H1 (cell line): Measurements from ENCODE around the gene EPSTI1. TPM values are rescaled to one million over a fixed set of nuclear protein-coding genes. Genes with fewer than 3 reads are reported as not detected.

Experiments used
- CTCF ChIA-PET: fragments of 300-600 bp; sonication (Branson Sonifier 250); formaldehyde crosslinking; loops from one replicate; lab custom pipeline; 2021; ENCODE audit not compliant: partially characterized antibody; lab: Charles Lee
- POLR2A ChIA-PET: fragments of 300-600 bp; sonication (Branson Sonifier 250); formaldehyde crosslinking; loops from one replicate; lab custom pipeline; 2021; ENCODE audit warnings: inconsistent platforms; ENCODE audit not compliant: partially characterized antibody; lab: Charles Lee
- DNase-seq, 2 experiments: peaks; one replicate each; pipeline versions ENCODE4 v3.0.0 to v3.0.0-alpha.2; 2010 to 2022; ENCODE audit warnings: low spot score in 2 of 2, low read depth in 1 of 2, mixed read lengths in 1 of 2
- FAIRE-seq: peaks from 2 replicates; lab custom pipeline; 2011; peaks lifted over from hg19 to GRCh38; lab: Jason Lieb, UNC
- H2AFZ ChIP-seq: 2 replicates; pipeline ENCODE4 v1.8.1; 2012; ENCODE audit warnings: low read length, inconsistent platforms
- H2AK5ac ChIP-seq: 2 replicates; pipeline ENCODE4 v1.6.1; 2013; ENCODE audit warnings: low read depth, low read length
- H2BK120ac ChIP-seq: replicated peaks from 2 replicates; pipeline ENCODE3; 2013; ENCODE audit warnings: low read depth, low read length, inconsistent platforms
- H2BK12ac ChIP-seq: 2 replicates; pipeline ENCODE4 v1.6.1; 2013; ENCODE audit warnings: low read depth, low read length
- H2BK15ac ChIP-seq: 2 replicates; pipeline ENCODE4 v1.6.1; 2013; ENCODE audit warnings: low read length
- H2BK20ac ChIP-seq: 2 replicates; pipeline ENCODE4 v1.6.1; 2013; ENCODE audit warnings: low read length
- H2BK5ac ChIP-seq: 2 replicates; pipeline ENCODE4 v1.6.1; 2013; ENCODE audit warnings: low read depth, low read length
- H3K14ac ChIP-seq: 2 replicates; pipeline ENCODE4 v1.6.1; 2013; ENCODE audit warnings: inconsistent platforms; ENCODE audit not compliant: insufficient read length
- H3K18ac ChIP-seq: 2 replicates; pipeline ENCODE4 v1.6.1; 2013; ENCODE audit warnings: low read length; ENCODE audit errors: extremely low read depth
- H3K23ac ChIP-seq: 2 replicates; pipeline ENCODE4 v1.6.1; 2013; ENCODE audit warnings: inconsistent platforms; ENCODE audit not compliant: insufficient read length
- H3K23me2 ChIP-seq: 2 replicates; pipeline ENCODE4 v1.6.1; 2013; ENCODE audit warnings: low read depth, low read length
- H3K27ac ChIP-seq: 2 replicates; pipeline ENCODE4 v1.6.1; 2011; ENCODE audit warnings: low read depth, low read length, inconsistent platforms
- H3K27me3 ChIP-seq, 4 experiments: replicated peaks in 1 of 4; 1 replicate in 1 of 4; 2 replicates in 3 of 4; pipeline versions ENCODE4 v1.6.1 to v1.8.1; 2011 to 2013; ENCODE audit warnings: low read length in 3 of 4, mild to moderate bottlenecking in 3 of 4, inconsistent platforms in 2 of 4, mixed read lengths in 2 of 4, moderate library complexity in 1 of 4; ENCODE audit not compliant: control insufficient read depth in 3 of 4, insufficient read depth in 3 of 4; ENCODE audit errors: extremely low read depth in 1 of 4
- H3K36me3 ChIP-seq, 4 experiments: 2 replicates each; pipeline versions ENCODE4 v1.6.1 to v1.8.1; 2011 to 2013; ENCODE audit warnings: mild to moderate bottlenecking in 4 of 4, low read length in 3 of 4, moderate library complexity in 2 of 4, control low read depth in 1 of 4, inconsistent platforms in 1 of 4; ENCODE audit not compliant: insufficient read depth in 4 of 4, control insufficient read depth in 2 of 4
- H3K4ac ChIP-seq: replicated peaks from 2 replicates; pipeline ENCODE3; 2013; ENCODE audit warnings: low read length, low read depth, mixed read lengths, inconsistent platforms; ENCODE audit not compliant: insufficient read length
- H3K4me1 ChIP-seq, 4 experiments: replicated peaks in 1 of 4; 1 replicate in 1 of 4; 2 replicates in 3 of 4; pipeline versions ENCODE4 v1.6.1 to v1.8.1; 2011 to 2013; ENCODE audit warnings: low read length in 3 of 4, inconsistent platforms in 2 of 4, mixed read lengths in 1 of 4; ENCODE audit not compliant: insufficient read depth in 4 of 4, control insufficient read depth in 3 of 4
- H3K4me2 ChIP-seq, 2 experiments: 2 replicates each; pipeline versions ENCODE4 v1.6.1 to v1.8.1; 2011 to 2013; ENCODE audit warnings: low read depth in 2 of 2, low read length in 2 of 2, control low read depth in 1 of 2, inconsistent platforms in 1 of 2, mild to moderate bottlenecking in 1 of 2; ENCODE audit not compliant: insufficient read depth in 1 of 2
- H3K4me3 ChIP-seq, 4 experiments: fragments of 200-600, 300-600 bp in 1 of 4; sonication (generic), shearing (Covaris generic), sonication (Bioruptor Twin) in 1 of 4; 2 replicates each; pipeline versions ENCODE4 v1.5.1 to v1.8.1; 2011 to 2016; ENCODE audit warnings: low read length in 4 of 4, low read depth in 3 of 4, control low read depth in 2 of 4, inconsistent platforms in 2 of 4, mild to moderate bottlenecking in 2 of 4, mixed read lengths in 1 of 4, moderate library complexity in 1 of 4; ENCODE audit not compliant: insufficient read depth in 2 of 4; ENCODE audit errors: extremely low read depth in 1 of 4
- H3K56ac ChIP-seq: replicated peaks from 2 replicates; pipeline ENCODE3; 2013; ENCODE audit warnings: low read depth, mild to moderate bottlenecking, mixed read lengths, low read length, inconsistent platforms; ENCODE audit not compliant: insufficient read length
- H3K79me1 ChIP-seq: 2 replicates; pipeline ENCODE4 v1.6.1; 2013; ENCODE audit warnings: low read depth, low read length, control low read depth
- H3K79me2 ChIP-seq, 2 experiments: 2 replicates each; pipeline versions ENCODE4 v1.6.1 to v1.8.1; 2012 to 2013; ENCODE audit warnings: low read length in 2 of 2, mild to moderate bottlenecking in 2 of 2, inconsistent platforms in 1 of 2; ENCODE audit not compliant: insufficient read depth in 2 of 2, control insufficient read depth in 1 of 2
- H3K9ac ChIP-seq, 4 experiments: replicated peaks in 1 of 4; 1 replicate in 1 of 4; 2 replicates in 3 of 4; pipeline versions ENCODE4 v1.6.1 to v1.8.1; 2011 to 2013; ENCODE audit warnings: low read depth in 3 of 4, low read length in 3 of 4, control low read depth in 2 of 4, mild to moderate bottlenecking in 2 of 4, moderate library complexity in 2 of 4, inconsistent platforms in 1 of 4; ENCODE audit errors: extremely low read depth in 1 of 4
- H3K9me3 ChIP-seq, 2 experiments: 2 replicates each; pipeline versions ENCODE4 v1.6.1 to v1.8.1; 2012 to 2013; ENCODE audit warnings: mild to moderate bottlenecking in 2 of 2, moderate library complexity in 2 of 2, control low read depth in 1 of 2, inconsistent platforms in 1 of 2, low read depth in 1 of 2, low read length in 1 of 2, mixed read lengths in 1 of 2; ENCODE audit not compliant: insufficient read depth in 2 of 2
- H4K20me1 ChIP-seq, 2 experiments: replicated peaks in 1 of 2; 2 replicates each; pipeline versions ENCODE3 to v1.8.1; 2011 to 2013; ENCODE audit warnings: inconsistent platforms in 2 of 2, low read length in 2 of 2, mild to moderate bottlenecking in 1 of 2; ENCODE audit not compliant: insufficient read depth in 2 of 2, control insufficient read depth in 1 of 2
- H4K5ac ChIP-seq: 2 replicates; pipeline ENCODE4 v1.6.1; 2013; ENCODE audit warnings: low read length, low read depth, mixed read lengths, inconsistent platforms; ENCODE audit not compliant: insufficient read length
- H4K8ac ChIP-seq: 2 replicates; pipeline ENCODE4 v1.8.0; 2013; ENCODE audit warnings: mild to moderate bottlenecking, moderate library complexity, low read length, inconsistent platforms; ENCODE audit not compliant: insufficient read depth; ENCODE audit errors: extremely low read depth
- H4K91ac ChIP-seq: replicated peaks from 2 replicates; pipeline ENCODE3; 2013; ENCODE audit warnings: low read length, mixed read lengths, inconsistent platforms; ENCODE audit not compliant: insufficient read length
- BCL11A ChIP-seq, 2 experiments: IDR thresholded peaks; one replicate each; pipeline ENCODE4 v1.6.1; 2011; ENCODE audit warnings: low read depth in 2 of 2, low read length in 2 of 2, mild to moderate bottlenecking in 2 of 2
- CHD1 ChIP-seq: IDR thresholded peaks from 2 replicates; pipeline ENCODE4 v1.6.1; 2012; ENCODE audit warnings: low read depth, low read length, improper control_type of control experiment
- CTCF ChIP-seq, 3 experiments: IDR thresholded peaks; 1 replicate in 2 of 3; 2 replicates in 1 of 3; pipeline versions ENCODE4 v1.5.1 to v1.6.1; 2011; ENCODE audit warnings: low read length in 3 of 3, mild to moderate bottlenecking in 3 of 3, inconsistent platforms in 2 of 3, low read depth in 1 of 3, moderate library complexity in 1 of 3; ENCODE audit not compliant: insufficient read depth in 1 of 3; ENCODE audit errors: control extremely low read depth in 1 of 3
- WGBS, 2 experiments: shearing (Covaris generic) in 1 of 2; methylation state at CpG; one replicate each; pipeline versions ENCODE4 v1.1.6 to v1.1.7; 2013 to 2015; ENCODE audit warnings: low lambda C conversion rate in 2 of 2, mixed read lengths in 2 of 2, inconsistent platforms in 1 of 2, low coverage in 1 of 2, missing lambda C conversion rate in 1 of 2; ENCODE audit not compliant: insufficient replicate concordance in 2 of 2, insufficient coverage in 1 of 2, insufficient read length in 1 of 2; ENCODE audit errors: extremely low coverage in 1 of 2, missing lambda C conversion rate in 1 of 2; 5-methylcytosine and 5-hydroxymethylcytosine counted together
- polyA plus RNA-seq, 7 experiments: library from polyadenylated mRNA; depleted of rRNA in 3 of 7; stranded (reverse) in 5 of 7; unstranded in 2 of 7; fragments of >200 nt in 5 of 7; fragments of 200-250 nt in 2 of 7; gene quantifications; 1 replicate in 5 of 7; 2 replicates in 1 of 7; 4 replicates in 1 of 7; pipeline versions ENCODE4 v1.2.1 to v1.2.3, GENCODE V29; 2011 to 2013; ENCODE audit warnings: missing spikeins in 2 of 7, mixed read lengths in 2 of 7
- total RNA-seq: library from RNA; stranded (reverse); fragmentation: NEBNext Ultra II Directional; extraction: Animal tissue kit (Norgen Biotek cat#: 25700); gene quantifications from 2 replicates; pipeline ENCODE4 v1.2.1, GENCODE V29; 2021

EPSTI1 gene
- total and polyA plus RNA-seq, 2 of the 8 experiments (the other 6 are each of a cell fraction or from before 2014, with no cell fraction given), result 0.23 to 0.37 TPM

GRCh38 chr13:42895776-42896175 lies 96.3 kb downstream of the EPSTI1 start:
- Histone ChIP-seq H3K4me2 (no peak overlapping the region), H2AK5ac (no peak overlapping the region), H4K8ac (no peak overlapping the region), H4K5ac (no peak overlapping the region), H3K56ac (no peak overlapping the region), H3K4me3 (no peak overlapping the region), H2BK120ac (no peak overlapping the region), H2AFZ (no peak overlapping the region), H3K9ac (no peak overlapping the region), H3K9me3 (no peaks in the 10 kb centered on the region), H2BK5ac (no peak overlapping the region), H3K14ac (no peak overlapping the region), H3K27ac (no peak overlapping the region), H3K23ac (no peak overlapping the region), H2BK15ac (no peak overlapping the region), H3K79me1 (no peaks in the 10 kb centered on the region), H2BK12ac (no peak overlapping the region), H2BK20ac (no peak overlapping the region), H3K36me3 (no peaks in the 10 kb centered on the region), H3K27me3 (no peaks in the 10 kb centered on the region), H3K4me1 (peaks cover 0 to 4% (median 1%) of the 10 kb centered on the region in 4 experiments; a peak in 1 of 7 replicates), H3K18ac (no peak overlapping the region), H3K4ac (no peak overlapping the region), H4K20me1 (no peaks in the 10 kb centered on the region), H3K23me2 (no peaks in the 10 kb centered on the region), H4K91ac (no peak overlapping the region), H3K79me2 (no peaks in the 10 kb centered on the region)
- FAIRE-seq, result no peak
- POLR2A ChIA-PET, result interaction anchor here (1.2 kb wide), 1 partner anchor 64 kb away, joined by 3 read pairs; no protein-coding TSS in a partner anchor
- 82% methylated on average over 3 of the region's 3 CpGs; no CpG with 5 or more reads in 1 of the 2 experiments for WGBS, 2 experiments
- CTCF ChIA-PET, result interaction anchor here (1.2 to 1.5 kb wide), 3 partner anchors 20 to 300 kb away, joined by 3 to 5 read pairs (median 3); no protein-coding TSS in a partner anchor
- TF ChIP-seq CTCF (IDR thresholded peaks at IDR 0.05; ENCODE audit: control extremely low read depth in 1 of 3, insufficient read depth in 1 of 3, low read depth in 1 of 3, low read length in 3 of 3) (no peak), CHD1 (no peak), BCL11A (IDR thresholded peaks at IDR 0.05; ENCODE audit: low read depth in 2 of 2, low read length in 2 of 2) (no peak)
- TF ChIP-seq, all 59 proteins: peak for 0
- no peak for DNase-seq
